BE2C (cell line): ENCODE measurements around the gene RASSF6.

Source experiments
- DNase-seq: peaks from one replicate; pipeline ENCODE4 v3.0.0-alpha.2; 2020
- H3K27me3 ChIP-seq: fragments of 250-450 bp; sonication (Bioruptor Pico); 2 replicates; pipeline ENCODE4 v1.5.1; 2020; ENCODE audit warnings: mild to moderate bottlenecking
- H3K36me3 ChIP-seq: fragments of 250-450 bp; sonication (Bioruptor Pico); 2 replicates; pipeline ENCODE4 v1.5.1; 2020; ENCODE audit warnings: mild to moderate bottlenecking
- H3K4me1 ChIP-seq: fragments of 250-450 bp; sonication (Bioruptor Pico); 2 replicates; pipeline ENCODE4 v1.5.1; 2020
- H3K4me3 ChIP-seq: 2 replicates; pipeline ENCODE4 v1.5.1; 2011; ENCODE audit warnings: low read depth, low read length
- H3K9me3 ChIP-seq: fragments of 250-450 bp; sonication (Bioruptor Pico); 2 replicates; pipeline ENCODE4 v1.5.1; 2020
- TF ChIP-seq, protein P1 (sequence below): IDR thresholded peaks from 2 replicates; pipeline ENCODE4 v1.5.1; 2012; ENCODE audit warnings: mild to moderate bottlenecking, low read depth, low read length

The RASSF6 gene

GRCh38 chr4:73540826-73541225 is 79.4 kb downstream of the RASSF6 start:
- H3K4me1 ChIP-seq: no peaks in the 10 kb centered on the region
- TF ChIP-seq, protein P1, sequence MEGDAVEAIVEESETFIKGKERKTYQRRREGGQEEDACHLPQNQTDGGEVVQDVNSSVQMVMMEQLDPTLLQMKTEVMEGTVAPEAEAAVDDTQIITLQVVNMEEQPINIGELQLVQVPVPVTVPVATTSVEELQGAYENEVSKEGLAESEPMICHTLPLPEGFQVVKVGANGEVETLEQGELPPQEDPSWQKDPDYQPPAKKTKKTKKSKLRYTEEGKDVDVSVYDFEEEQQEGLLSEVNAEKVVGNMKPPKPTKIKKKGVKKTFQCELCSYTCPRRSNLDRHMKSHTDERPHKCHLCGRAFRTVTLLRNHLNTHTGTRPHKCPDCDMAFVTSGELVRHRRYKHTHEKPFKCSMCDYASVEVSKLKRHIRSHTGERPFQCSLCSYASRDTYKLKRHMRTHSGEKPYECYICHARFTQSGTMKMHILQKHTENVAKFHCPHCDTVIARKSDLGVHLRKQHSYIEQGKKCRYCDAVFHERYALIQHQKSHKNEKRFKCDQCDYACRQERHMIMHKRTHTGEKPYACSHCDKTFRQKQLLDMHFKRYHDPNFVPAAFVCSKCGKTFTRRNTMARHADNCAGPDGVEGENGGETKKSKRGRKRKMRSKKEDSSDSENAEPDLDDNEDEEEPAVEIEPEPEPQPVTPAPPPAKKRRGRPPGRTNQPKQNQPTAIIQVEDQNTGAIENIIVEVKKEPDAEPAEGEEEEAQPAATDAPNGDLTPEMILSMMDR: no peak
- no peak for DNase-seq
- H3K36me3 ChIP-seq: no peaks in the 10 kb centered on the region
- H3K9me3 ChIP-seq: no peaks in the 10 kb centered on the region
- no peaks in the 10 kb centered on the region for H3K27me3 ChIP-seq
- H3K4me3 ChIP-seq: no peak overlapping the region

DNA sequence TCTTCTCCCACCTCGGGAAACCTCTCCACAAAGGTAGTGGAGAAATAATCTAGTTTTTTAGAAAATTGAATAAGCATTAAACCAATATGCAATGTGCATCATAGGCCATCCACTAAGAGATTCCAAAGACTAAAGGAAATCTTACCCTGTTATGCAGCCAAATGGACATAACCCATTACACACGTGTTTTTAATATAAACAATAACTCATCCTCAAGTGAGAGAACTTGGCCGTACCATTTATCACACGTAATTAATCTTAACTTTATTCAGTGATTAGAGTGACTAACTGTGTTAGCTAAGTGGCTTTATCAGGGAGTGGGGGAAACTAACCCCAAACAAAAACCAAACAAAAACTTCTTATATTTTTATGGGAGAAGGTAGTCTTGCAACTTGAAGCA is 80.8 kb downstream of the RASSF6 start:
- H3K4me1 ChIP-seq: no peaks in the 10 kb centered on the region
- no peaks in the 10 kb centered on the region for H3K9me3 ChIP-seq
- TF ChIP-seq, protein P1: no peak
- DNase-seq: no peak
- H3K36me3 ChIP-seq: no peaks in the 10 kb centered on the region
- H3K4me3 ChIP-seq: no peak overlapping the region
- no peaks in the 10 kb centered on the region for H3K27me3 ChIP-seq

- no peaks in the 10 kb centered on the region for H3K4me1 ChIP-seq
- H3K27me3 ChIP-seq: no peaks in the 10 kb centered on the region
- no peak for DNase-seq
- H3K4me3 ChIP-seq: no peak overlapping the region
- TF ChIP-seq, protein P1: no peak
- no peaks in the 10 kb centered on the region for H3K36me3 ChIP-seq
- no peaks in the 10 kb centered on the region for H3K9me3 ChIP-seq
These were observed 82.1 kb downstream of the RASSF6 start for GRCh38 chr4:73538162-73538561.

DNA sequence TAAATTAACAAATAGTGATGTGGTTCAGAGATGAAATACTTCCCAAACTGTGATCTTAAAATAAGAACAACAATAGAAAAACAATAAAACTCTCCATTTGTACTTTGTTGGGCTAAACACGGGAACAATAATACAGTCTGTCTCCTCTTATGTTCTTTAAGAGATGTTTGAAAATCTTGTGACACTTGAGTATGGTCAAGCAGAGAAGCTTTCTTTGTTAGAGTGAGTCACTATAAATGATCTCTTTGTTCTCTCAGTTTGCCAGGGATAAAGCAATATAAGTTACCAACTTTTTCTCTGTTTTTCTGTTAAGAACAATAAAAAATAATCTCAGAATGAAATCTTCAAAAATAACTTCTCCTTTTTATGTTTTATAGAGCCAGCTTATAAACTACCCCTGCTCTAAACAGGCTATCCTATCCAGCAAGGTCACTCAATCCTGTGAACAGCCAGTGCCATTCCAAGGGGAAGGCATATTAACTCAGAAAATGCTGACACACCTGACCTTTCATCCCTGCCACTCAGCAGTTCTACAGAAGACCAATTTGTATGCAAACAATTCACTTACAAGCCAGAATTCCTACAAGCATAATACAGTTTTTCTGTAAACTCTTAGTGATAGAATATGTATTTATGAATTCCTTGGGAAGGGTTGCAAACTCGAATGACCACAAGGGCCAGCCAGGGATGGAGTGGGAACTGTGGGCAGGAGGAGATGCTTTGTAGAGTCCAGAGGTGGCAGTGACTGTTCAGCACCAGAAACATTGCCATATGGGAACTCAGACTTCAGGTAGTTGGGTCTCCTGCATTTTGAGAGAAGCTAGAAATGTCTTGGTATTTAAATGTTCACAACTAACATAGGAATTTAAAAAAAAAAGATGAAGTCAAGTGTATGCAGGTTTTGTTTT is 86.5 kb downstream of the RASSF6 start:
- TF ChIP-seq, protein P1: no peak
- Histone ChIP-seq H3K4me1 (no peaks in the 10 kb centered on the region), H3K4me3 (no peak overlapping the region), H3K9me3 (no peaks in the 10 kb centered on the region), H3K27me3 (no peaks in the 10 kb centered on the region), H3K36me3 (no peaks in the 10 kb centered on the region)
- DNase-seq: no peak

GRCh38 chr4:73528171-73528570 is 92.1 kb downstream of the RASSF6 start:
- H3K9me3 ChIP-seq: no peaks in the 10 kb centered on the region
- no peak for DNase-seq
- H3K4me1 ChIP-seq: peaks cover 15% of the 10 kb centered on the region
- TF ChIP-seq, protein P1: no peak
- H3K36me3 ChIP-seq: no peaks in the 10 kb centered on the region
- no peaks in the 10 kb centered on the region for H3K27me3 ChIP-seq
- no peak overlapping the region for H3K4me3 ChIP-seq

GRCh38 chr4:73527196-73527595 is 93.0 kb downstream of the RASSF6 start:
- Histone ChIP-seq H3K36me3 (no peaks in the 10 kb centered on the region), H3K27me3 (no peaks in the 10 kb centered on the region), H3K9me3 (no peaks in the 10 kb centered on the region), H3K4me1 (peaks cover 15% of the 10 kb centered on the region), H3K4me3 (no peak overlapping the region)
- DNase-seq: no peak
- TF ChIP-seq, protein P1: no peak
